SU-DHL-6 (cell line): ENCODE results near the gene AFF2.

Experiments used
- H2AFZ ChIP-seq: fragments of 200-600 bp; sonication (generic); 2 replicates; pipeline ENCODE4 v1.6.1; 2014; ENCODE audit warnings: low read depth, mild to moderate bottlenecking, moderate library complexity, mixed read lengths, antibody characterized with exemption, low read length; ENCODE audit not compliant: severe bottlenecking
- H3F3A ChIP-seq: fragments of 200-600 bp; shearing (Covaris generic); 2 replicates; pipeline ENCODE4 v1.6.0; 2016; ENCODE audit warnings: antibody characterized with exemption, mild to moderate bottlenecking; ENCODE audit not compliant: insufficient read depth
- H3K27ac ChIP-seq: fragments of 200-600 bp; sonication (generic); 2 replicates; pipeline ENCODE4 v1.5.1; 2016; ENCODE audit warnings: low read depth, mild to moderate bottlenecking, low read length, moderate library complexity, mixed read lengths
- H3K27me3 ChIP-seq: fragments of 200-600 bp; sonication (generic), shearing (Covaris generic); 2 replicates; pipeline ENCODE4 v1.6.0; 2014; ENCODE audit warnings: mild to moderate bottlenecking, low read length
- H3K36me3 ChIP-seq: fragments of 200-600 bp; sonication (generic); 2 replicates; pipeline ENCODE4 v1.6.1; 2014; ENCODE audit warnings: mild to moderate bottlenecking, low read length, mixed read lengths
- H3K4me2 ChIP-seq: fragments of 300-600, 200-600 bp; shearing (Covaris generic), sonication (generic); 2 replicates; pipeline ENCODE4 v1.6.0; 2014; ENCODE audit warnings: low read length, low read depth, mild to moderate bottlenecking; ENCODE audit not compliant: poor library complexity, severe bottlenecking
- H3K4me3 ChIP-seq: fragments of 200-600 bp; sonication (generic); 2 replicates; pipeline ENCODE4 v1.5.1; 2014; ENCODE audit warnings: antibody characterized with exemption, low read length, mild to moderate bottlenecking, mixed read lengths; ENCODE audit not compliant: insufficient read depth, poor library complexity, severe bottlenecking
- H3K79me2 ChIP-seq: fragments of 200-600 bp; sonication (generic); 2 replicates; pipeline ENCODE4 v1.6.1; 2014; ENCODE audit warnings: mild to moderate bottlenecking, low read length, moderate library complexity; ENCODE audit not compliant: insufficient read depth
- H3K9ac ChIP-seq: fragments of 200-600 bp; sonication (generic); 2 replicates; pipeline ENCODE4 v1.7.0; 2014; ENCODE audit warnings: mild to moderate bottlenecking, low read length
- H3K9me2 ChIP-seq: fragments of 200-600 bp; sonication (generic); replicated peaks from 2 replicates; pipeline ENCODE4 v1.6.1; 2014; ENCODE audit warnings: low read length; ENCODE audit not compliant: insufficient read depth
- H3K9me3 ChIP-seq: fragments of 200-600 bp; sonication (generic); 2 replicates; pipeline ENCODE4 v1.6.1; 2014; ENCODE audit warnings: low read length, mixed read lengths; ENCODE audit not compliant: insufficient read depth
- H4K20me1 ChIP-seq: fragments of 200-600 bp; sonication (generic); 2 replicates; pipeline ENCODE4 v1.6.1; 2014; ENCODE audit warnings: low read depth, mild to moderate bottlenecking, antibody characterized with exemption, low read length, moderate library complexity, mixed read lengths
- CTCF ChIP-seq: fragments of 200-600 bp; sonication (generic); IDR thresholded peaks from one replicate; pipeline ENCODE4 v1.5.1; 2017; ENCODE audit warnings: antibody characterized with exemption, mild to moderate bottlenecking, low read length, moderate library complexity; ENCODE audit not compliant: insufficient read depth, poor library complexity, severe bottlenecking
- EZH2phosphoT487 ChIP-seq: fragments of 200-600 bp; sonication (generic), shearing (Covaris generic); conservative IDR thresholded peaks from 2 replicates; pipeline ENCODE4 v1.6.1; 2018; ENCODE audit warnings: mild to moderate bottlenecking, antibody characterized with exemption, low read length, moderate library complexity, mixed read lengths

AFF2 gene

GRCh38 chrX:148681605-148682004, 181.2 kb downstream of the AFF2 start:
- no peaks in the 10 kb centered on the region for H3K9me3 ChIP-seq
- H3K36me3 ChIP-seq: 0 out of 2 replicates have a peak, but pooled peaks cover 2% of the 10 kb centered on the region
- H3K27me3 ChIP-seq: no peaks in the 10 kb centered on the region
- TF ChIP-seq EZH2phosphoT487 (no peak), CTCF (no peak)
- H3K9me2 ChIP-seq: no peaks in the 10 kb centered on the region
- no peak overlapping the region for H3K4me3 ChIP-seq
- no peak overlapping the region for H3K9ac ChIP-seq
- H3K4me2 ChIP-seq: no peak overlapping the region
- H3K79me2 ChIP-seq: peaks cover 97% of the 10 kb centered on the region
- no peaks in the 10 kb centered on the region for H3F3A ChIP-seq
- no peak overlapping the region for H2AFZ ChIP-seq
- no peak overlapping the region for H3K27ac ChIP-seq
- 0 out of 2 replicates have a peak, but pooled peaks cover 3% of the 10 kb centered on the region for H4K20me1 ChIP-seq

- peaks cover 96% of the 10 kb centered on the region for H3K79me2 ChIP-seq
- H3K9ac ChIP-seq: no peak overlapping the region
- H3K9me3 ChIP-seq: no peaks in the 10 kb centered on the region
- H4K20me1 ChIP-seq: 0 out of 2 replicates have a peak, but pooled peaks cover 3% of the 10 kb centered on the region
- 0 out of 2 replicates have a peak, but pooled peaks cover 2% of the 10 kb centered on the region for H3K36me3 ChIP-seq
- H2AFZ ChIP-seq: no peak overlapping the region
- no peak overlapping the region for H3K4me3 ChIP-seq
- H3K27me3 ChIP-seq: no peaks in the 10 kb centered on the region
- no peaks in the 10 kb centered on the region for H3K9me2 ChIP-seq
- TF ChIP-seq CTCF (no peak), EZH2phosphoT487 (no peak)
- no peaks in the 10 kb centered on the region for H3F3A ChIP-seq
- H3K4me2 ChIP-seq: no peak overlapping the region
- no peak overlapping the region for H3K27ac ChIP-seq
These were observed 181.8 kb downstream of the AFF2 start for GRCh38 chrX:148682206-148682605.

GRCh38 chrX:148691456-148691855, 191.0 kb downstream of the AFF2 start:
- peaks cover 2% of the 10 kb centered on the region; the same call in 1 of the 2 replicates for H3K36me3 ChIP-seq
- H3K79me2 ChIP-seq: peaks cover 61% of the 10 kb centered on the region
- H3K27me3 ChIP-seq: no peaks in the 10 kb centered on the region
- no peak for TF ChIP-seq EZH2phosphoT487
- TF ChIP-seq CTCF: no peak
- H3K9me3 ChIP-seq: no peaks in the 10 kb centered on the region
- no peak overlapping the region for H3K4me3 ChIP-seq
- H3K4me2 ChIP-seq: no peak overlapping the region
- no peaks in the 10 kb centered on the region for H3K9me2 ChIP-seq
- no peak overlapping the region for H2AFZ ChIP-seq
- H3K9ac ChIP-seq: no peak overlapping the region
- H4K20me1 ChIP-seq: no peaks in the 10 kb centered on the region
- H3K27ac ChIP-seq: no peak overlapping the region
- H3F3A ChIP-seq: peaks cover 3% of the 10 kb centered on the region; the same call in 1 of the 2 replicates
